Stromal cell of bone marrow (primary cell): Measurements from ENCODE around the gene CHST1.

Source experiments
- DNase-seq: peaks from one replicate; pipeline ENCODE4 v3.0.0-alpha.2; 2012; ENCODE audit warnings: low read depth

Gene CHST1

DNA sequence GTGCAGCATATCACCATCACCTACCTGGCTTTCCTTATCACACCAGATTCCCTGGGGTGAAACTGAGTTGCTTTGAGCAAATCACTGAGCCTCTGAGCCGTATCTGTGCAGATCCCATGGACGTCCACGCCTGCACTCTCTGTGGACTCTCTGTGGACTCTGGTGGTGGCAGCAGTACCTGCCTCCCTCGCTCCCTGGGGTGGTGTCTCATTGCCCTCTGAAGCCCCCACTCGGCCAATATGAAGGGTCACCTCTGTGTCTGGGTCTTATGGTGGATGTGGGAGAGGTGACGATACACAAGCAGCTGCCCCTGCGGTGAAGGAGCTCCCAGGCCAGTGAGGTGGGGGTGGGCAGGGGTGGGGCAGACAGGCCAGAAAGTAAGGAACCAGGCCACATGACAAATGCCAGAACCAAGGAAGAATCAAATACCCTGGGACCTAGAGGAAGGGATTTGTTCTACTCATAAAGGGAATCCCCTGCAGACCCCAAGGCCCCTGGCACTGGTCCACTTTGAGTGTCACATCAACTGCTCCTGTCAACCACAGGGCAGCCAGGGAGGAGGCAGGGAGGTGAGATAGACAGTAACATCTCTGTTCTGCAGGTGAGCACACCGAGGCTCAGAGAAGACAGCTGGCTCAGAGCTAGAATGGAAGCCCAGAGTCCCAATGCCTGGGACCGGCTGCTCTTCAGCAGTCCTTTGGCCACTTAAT lies 9.2 kb upstream of the CHST1 start:
- no peak for DNase-seq

DNA sequence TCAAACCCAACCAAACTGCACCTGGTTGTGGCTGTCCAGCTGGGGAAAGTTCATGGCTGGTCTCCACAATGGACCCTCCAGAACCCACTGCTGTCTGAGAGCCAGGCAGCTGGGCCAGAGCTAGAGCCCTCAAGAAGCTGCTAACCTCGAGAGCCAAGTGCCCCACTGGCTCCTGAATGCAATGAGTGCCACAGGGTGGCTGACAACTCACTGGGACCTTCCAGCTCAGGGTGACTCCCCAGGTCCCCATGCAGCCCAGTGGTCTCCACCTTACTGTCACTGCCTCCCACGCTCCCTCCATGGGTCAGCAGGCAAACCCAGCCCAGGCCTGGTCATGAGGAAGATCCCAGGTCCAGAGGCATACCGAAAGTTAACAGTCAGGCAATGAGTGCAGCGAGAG lies 8.0 kb upstream of the CHST1 start:
- DNase-seq, result no peak

DNA sequence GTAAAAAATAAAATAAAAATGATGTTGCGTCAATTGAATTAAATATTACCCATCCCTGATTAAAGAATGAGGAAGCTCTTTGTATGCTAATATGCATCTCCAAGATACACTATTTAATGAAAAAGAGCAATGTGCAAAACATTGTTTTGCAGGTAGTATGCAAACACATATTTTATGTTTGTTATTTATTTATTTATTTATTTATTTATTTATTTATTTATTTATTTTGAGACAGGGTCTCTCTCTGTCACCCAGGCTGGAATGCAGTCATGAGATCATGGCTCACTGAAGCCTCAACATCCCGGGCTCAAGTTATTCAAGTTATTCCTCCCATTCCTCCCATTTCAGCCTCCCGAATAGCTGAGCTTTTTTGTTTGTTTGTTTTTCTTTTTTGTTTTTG lies 7.2 kb upstream of the CHST1 start:
- DNase-seq, result no peak

DNA sequence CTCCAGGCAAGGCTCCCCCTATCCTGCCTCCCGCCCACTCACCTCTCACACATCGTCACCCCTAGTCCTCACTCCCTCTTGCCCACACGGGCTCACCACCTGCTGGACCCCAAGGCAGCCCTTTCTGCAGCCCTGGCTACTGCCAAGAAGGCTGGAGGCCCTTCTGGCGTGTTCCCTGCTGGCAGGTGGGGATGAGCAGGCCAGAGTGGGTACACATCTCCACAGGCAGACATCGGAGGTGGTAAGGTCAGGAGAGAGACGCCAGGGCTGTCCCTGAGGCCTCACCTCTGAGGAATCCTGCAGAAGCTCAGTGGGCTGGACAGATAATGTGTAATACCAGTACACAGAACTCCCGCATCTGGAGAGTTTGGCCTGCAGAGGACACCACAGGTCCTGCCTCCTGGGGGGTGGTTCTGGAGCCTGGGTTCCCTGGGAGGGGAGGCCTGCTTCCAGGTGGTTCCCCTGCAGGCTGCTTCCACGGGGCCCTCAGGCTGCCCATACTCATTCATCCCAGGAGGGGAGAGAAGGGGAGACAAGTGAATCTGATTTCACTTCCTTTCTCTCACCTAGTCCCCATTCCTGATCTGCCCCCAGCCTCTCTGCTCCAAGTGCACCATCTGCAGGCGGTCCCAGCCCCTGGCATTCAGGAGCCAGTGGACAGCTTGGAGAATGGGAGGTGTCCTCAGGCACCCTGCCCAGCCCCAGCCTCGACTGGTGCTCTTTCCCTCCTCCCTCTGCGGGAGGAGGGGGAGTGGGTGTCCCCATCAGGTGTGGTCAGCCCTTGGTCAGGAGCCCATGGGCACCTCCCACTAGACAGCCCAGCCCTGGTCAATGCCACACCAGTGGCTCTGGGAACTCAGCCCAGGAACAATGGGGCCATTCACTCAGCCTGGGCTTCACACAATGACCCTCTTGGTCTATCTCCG lies 6.1 kb upstream of the CHST1 start:
- DNase-seq, result no peak

DNA sequence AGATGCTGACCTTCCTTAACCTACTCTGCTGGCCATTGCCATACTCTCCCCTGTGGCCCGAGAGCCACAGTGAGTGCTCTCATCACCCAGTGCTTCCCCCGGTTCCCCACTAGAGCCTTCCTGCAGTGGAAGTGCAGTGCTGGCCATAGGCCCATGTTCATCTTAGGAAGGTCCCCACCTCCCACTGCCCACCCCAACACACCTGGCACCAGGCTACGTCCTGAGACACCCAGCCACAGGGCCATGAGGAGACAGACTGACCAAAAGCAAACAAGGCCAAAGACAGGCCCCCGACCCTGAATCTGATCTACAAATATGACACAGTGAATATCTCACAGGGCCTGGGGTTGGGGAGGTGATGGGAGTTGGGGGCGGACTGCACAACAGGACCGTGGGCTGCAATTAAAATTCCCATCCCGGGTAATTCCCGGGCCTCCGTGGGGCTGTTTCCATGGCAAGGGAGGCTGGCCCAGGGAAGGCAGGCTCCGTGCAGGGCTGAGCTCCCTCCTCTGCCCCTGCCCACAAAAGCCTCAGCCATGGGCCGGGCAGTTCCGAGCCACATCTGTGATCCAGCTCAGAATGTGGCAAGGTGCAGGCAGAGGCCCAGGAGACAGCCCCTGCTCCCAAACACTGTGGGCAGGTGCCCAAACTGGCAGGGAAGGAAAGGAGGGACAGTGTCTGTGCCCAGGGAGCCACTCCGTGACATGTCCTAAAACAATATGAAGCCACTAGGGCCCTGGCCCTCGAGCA lies 5.1 kb upstream of the CHST1 start:
- DNase-seq, result no peak

DNA sequence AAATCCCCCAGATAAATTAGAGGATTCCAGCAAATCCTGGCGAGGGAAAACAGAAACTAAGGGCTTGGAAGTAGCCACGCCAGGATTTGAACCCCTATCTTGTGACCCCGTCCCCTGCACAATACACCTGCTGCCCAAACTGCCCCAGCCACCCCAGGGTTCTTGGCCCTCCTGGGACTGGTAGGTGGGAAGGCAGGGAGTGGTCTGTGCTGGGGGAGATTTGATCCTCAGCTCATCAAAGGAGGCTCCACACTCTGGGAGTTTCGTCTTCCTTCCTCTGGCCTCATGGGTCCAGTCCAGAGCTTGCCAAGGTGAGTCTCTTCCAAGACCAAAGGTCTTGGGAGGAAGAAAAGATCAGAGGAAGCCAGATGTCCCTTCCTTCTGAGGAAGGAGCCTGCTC lies 4.5 kb upstream of the CHST1 start:
- DNase-seq, result no peak

DNA sequence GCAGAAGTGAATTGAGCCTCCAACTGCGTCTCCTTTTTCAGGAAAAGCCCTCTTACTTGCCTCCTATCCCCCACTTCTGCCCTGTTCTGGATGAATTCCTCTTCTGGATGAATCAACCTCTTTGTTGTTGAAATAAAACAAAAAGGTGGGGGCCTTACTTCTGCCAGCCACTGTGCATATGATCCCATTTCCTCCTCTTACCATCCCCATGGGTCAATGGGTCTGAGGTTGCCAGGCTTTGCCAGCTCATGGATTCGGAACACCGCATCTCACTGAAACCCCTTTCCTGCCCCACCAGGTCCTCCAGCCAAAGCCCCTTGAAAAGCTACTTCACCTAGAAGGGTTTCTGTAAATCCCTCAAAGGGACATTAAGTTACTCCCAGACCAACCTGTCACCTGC lies 3.7 kb upstream of the CHST1 start:
- DNase-seq, result no peak

- DNase-seq, result no peak
These were observed 2.7 kb upstream of the CHST1 start for GRCh38 chr11:45667929-45668680.

GRCh38 chr11:45666648-45667642 lies 1.5 kb upstream of the CHST1 start:
- DNase-seq, result no peak

GRCh38 chr11:45665933-45666647 lies 668 bp upstream of the CHST1 start:
- DNase-seq, result no peak

DNA sequence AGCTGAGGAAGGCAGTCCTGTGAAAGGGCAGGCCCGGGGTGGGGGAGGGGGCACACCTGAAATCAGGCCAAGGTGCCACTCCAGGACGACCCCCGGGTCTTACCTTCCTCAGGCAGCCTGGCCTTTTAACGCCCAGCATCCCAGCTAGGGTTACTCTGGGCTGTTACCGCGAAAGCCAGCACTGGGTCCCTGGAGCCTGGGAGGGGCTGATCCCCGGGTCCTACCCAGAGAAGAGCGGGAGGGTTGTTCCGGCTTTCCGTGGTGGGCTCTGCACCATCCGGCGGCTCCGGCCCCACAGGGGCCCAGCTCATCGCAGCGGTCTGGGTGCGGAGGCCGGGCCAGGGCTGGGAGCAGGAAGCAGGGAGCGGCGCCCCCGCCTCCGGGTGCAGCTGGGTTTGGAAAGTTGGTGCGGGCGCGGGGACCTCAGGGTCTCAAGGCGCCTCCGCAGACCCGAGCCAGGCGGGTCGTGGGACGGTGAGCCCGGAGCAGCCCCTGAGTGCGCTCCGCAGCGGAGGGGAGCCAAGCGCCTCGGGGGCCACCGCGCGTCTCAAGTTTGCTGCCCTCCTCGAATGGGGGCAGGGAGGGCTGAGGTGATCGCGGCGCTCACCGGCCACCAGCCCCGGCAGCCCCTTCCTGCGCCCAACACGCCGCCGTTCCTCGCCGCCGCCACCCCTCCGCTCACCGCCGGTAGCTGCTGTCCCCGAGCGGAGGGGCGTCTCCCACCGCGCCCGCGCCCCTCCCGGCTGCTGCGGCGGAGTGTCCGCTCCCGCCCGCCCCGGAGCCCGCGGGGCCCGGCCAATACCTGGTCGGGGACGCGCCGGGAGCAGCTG lies 831 bp downstream of the CHST1 start:
- no peak for DNase-seq

- no peak for DNase-seq
These were observed 1.7 kb downstream of the CHST1 start for GRCh38 chr11:45663486-45664375.

DNA sequence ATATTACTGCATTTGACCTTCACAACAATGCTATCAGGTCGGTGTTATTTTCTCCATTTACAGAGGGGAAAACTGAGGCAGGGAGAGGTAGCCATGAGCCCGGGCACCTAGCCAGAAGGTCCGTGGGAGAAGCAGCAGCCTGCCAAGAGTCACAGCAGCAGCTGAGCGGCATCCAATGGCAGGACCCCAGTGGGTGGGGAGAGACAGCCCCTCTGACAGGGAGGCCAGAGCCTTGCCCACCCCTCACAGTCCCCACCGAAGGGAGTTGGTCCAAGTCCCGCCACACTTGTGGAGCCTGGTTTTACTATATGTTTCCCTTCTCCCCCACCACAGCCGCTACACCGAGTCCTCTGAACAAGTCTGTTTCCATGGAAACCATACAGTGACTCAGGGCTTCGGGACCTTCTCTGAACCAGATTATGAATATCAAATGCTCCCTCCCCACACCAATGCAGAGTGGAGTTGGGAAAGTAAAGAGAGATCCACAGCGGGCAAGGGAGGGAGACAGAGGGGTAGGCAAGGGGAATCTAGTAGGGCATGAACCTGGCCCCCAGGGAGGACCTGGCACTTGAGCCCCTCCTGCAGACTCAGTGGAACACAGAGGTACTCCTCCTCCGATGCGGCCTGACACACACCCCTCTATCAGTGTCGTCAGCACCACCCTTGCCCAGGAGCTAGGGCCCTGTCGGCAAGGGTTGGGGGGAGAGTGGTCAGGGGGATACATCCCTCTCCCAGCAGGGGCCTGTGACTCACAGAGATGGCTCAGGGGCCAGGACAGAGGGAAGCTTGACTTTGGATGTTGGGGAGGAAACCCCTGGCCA lies 2.5 kb downstream of the CHST1 start:
- peak; percentile 92 for DNase-seq

DNA sequence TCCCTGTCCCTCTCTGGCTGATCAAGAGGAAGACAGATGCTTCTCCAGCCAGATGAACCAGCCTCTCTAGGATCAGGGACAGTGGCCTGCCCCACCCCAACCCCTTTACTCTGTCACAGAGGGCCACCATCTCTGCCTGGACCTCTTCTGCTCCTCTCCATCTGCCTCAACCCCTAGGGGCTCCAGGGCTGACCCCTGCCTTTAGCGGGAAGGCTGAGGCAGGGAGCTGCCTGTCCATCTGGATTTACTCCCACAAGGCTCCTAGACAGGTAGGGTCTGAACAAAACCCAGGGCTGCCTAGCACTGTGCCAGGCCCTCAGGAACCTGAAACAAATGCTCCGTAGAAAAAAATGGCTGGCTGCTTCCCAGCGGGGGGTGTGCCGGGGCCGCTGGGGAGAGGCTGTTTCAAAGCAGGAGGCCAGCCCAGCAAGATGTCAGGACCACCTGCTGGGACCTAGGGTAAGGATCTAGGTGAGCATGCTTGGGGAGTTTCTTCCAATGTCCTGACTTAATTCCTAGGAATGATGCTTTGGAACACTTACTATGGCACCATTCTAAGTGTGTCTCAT lies 3.2 kb downstream of the CHST1 start:
- no peak for DNase-seq

GRCh38 chr11:45661439-45662055 lies 3.9 kb downstream of the CHST1 start:
- DNase-seq, result no peak

DNA sequence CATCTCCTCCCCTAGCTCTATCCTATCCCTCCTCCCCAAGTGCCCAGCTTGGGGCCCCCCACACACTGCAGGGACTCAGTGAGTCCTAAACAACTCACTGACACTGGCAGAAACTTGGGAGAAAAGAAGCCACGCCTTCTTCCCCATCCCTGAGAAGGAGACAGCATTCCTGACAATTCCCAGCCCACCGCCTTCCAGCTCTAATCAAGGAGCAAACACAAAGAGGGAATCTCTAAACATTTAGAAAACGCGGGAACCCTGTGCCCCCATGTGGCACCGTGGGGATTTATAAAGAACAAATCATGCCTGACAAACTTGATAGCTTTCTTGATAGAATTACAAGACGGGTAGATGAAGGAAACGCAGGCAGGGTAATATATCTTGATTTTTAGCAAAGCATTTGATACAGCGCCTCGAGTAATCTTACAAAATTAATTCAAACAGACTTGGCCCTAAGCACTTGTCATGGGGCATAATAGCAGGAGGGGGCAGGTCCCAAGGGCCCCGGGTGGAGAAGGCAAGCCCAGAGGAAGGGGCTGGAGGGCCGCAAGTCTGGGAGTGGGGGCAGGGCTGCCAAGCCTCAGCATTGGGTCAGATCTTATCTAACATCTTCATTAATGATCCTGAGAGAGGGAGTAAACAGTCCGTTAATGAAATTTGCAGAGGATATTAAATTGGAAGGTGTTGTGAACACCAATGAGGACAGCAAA lies 4.5 kb downstream of the CHST1 start:
- no peak for DNase-seq
